HEK293T (cell line): ENCODE results near the gene E2F7.

Experiments
- FOXA1 ChIP-seq: fragments of 450-650 bp; IDR thresholded peaks from 2 replicates; pipeline ENCODE4 v1.6.1; 2016; ENCODE audit warnings: mild to moderate bottlenecking
- FOXK2 ChIP-seq: fragments of 450-650 bp; IDR thresholded peaks from 2 replicates; pipeline ENCODE4 v1.6.1; 2016; ENCODE audit warnings: mild to moderate bottlenecking
- FOXM1 ChIP-seq: fragments of 450-650 bp; IDR thresholded peaks from 2 replicates; pipeline ENCODE4 v1.6.1; 2017; ENCODE audit warnings: mild to moderate bottlenecking, borderline replicate concordance
- HDGF ChIP-seq: fragments of 450-650 bp; IDR thresholded peaks from 2 replicates; pipeline ENCODE4 v1.6.1; 2017; ENCODE audit warnings: antibody characterized with exemption, borderline replicate concordance
- SP1 ChIP-seq: fragments of 450-650 bp; IDR thresholded peaks from 2 replicates; pipeline ENCODE4 v1.6.1; 2017
- SUZ12 ChIP-seq: fragments of 450-650 bp; IDR thresholded peaks from 2 replicates; pipeline ENCODE4 v1.6.1; 2016; ENCODE audit warnings: mild to moderate bottlenecking
- TARDBP ChIP-seq: fragments of 450-650 bp; IDR thresholded peaks from 2 replicates; pipeline ENCODE4 v1.6.1; 2016

- TF ChIP-seq FOXA1 (no peak), FOXK2 (no peak), SUZ12 (no peak), HDGF (no peak), TARDBP (no peak), FOXM1 (no peak), SP1 (no peak)
Measured at GRCh38 chr12:77001276-77001675, 64.1 kb downstream of the E2F7 start.
